ENCODE measurements around the gene COPS2.

GRCh38 chr15:49079340-49080039 lies 75.9 kb downstream of the COPS2 start:
- TF ChIP-seq CTCF (IDR thresholded peaks at IDR 0.05 in 8 of 11, conservative IDR thresholded peaks at IDR 0.05 in 3 of 11) (no peak), POLR2A (IDR thresholded peaks at IDR 0.05) (no peak)

Measured in spleen (tissue), 7 donors.